WTC11 (cell line): Measurements from ENCODE around the gene ZNF672. TPM values are rescaled to one million over a fixed set of nuclear protein-coding genes. Genes with fewer than 3 reads are reported as not detected.

ENCODE experiments used
- ATAC-seq: fragments of 200-7000 bp; cut with Tn5 transposase; 2 replicates; pipeline ENCODE4 v1.10.0; 2021; ENCODE audit warnings: mild to moderate bottlenecking, moderate library complexity
- CTCF ChIA-PET: fragments of 300-600 bp; sonication (Branson Sonifier 250); formaldehyde crosslinking; loops from one replicate; lab custom pipeline; 2021; ENCODE audit warnings: antibody characterized with exemption; lab: Charles Lee
- POLR2A ChIA-PET: fragments of 350-600 bp; sonication (Branson Sonifier 250); formaldehyde crosslinking; loops from one replicate; lab custom pipeline; 2021; ENCODE audit warnings: antibody characterized with exemption; lab: Charles Lee
- DNase-seq: peaks from one replicate; pipeline ENCODE4 v3.0.0; 2021; ENCODE audit warnings: low spot score
- H3K27ac Mint-ChIP-seq: 2 replicates; pipeline ENCODE4 v1.8.0; 2021; ENCODE audit warnings: mixed read lengths
- H3K27me3 Mint-ChIP-seq: 2 replicates; pipeline ENCODE4 v1.8.0; 2021; ENCODE audit warnings: low read depth, mild to moderate bottlenecking, moderate library complexity, mixed read lengths
- H3K36me3 Mint-ChIP-seq: 2 replicates; pipeline ENCODE4 v1.8.0; 2021; ENCODE audit warnings: mixed read lengths
- H3K4me1 Mint-ChIP-seq: 2 replicates; pipeline ENCODE4 v1.8.0; 2022; ENCODE audit warnings: mixed read lengths
- H3K4me3 Mint-ChIP-seq: 2 replicates; pipeline ENCODE4 v1.8.0; 2021; ENCODE audit warnings: mild to moderate bottlenecking, moderate library complexity, mixed read lengths
- H3K9me3 Mint-ChIP-seq: 2 replicates; pipeline ENCODE4 v1.8.0; 2021; ENCODE audit warnings: mixed read lengths
- ATF1 ChIP-seq: sonication (generic); formaldehyde crosslinking; IDR thresholded peaks from 2 replicates; pipeline ENCODE4 v1.8.1; 2023; ENCODE audit warnings: mild to moderate bottlenecking, moderate library complexity, missing genetic modification reagents
- CBFB ChIP-seq: sonication (generic); formaldehyde crosslinking; IDR thresholded peaks from 2 replicates; pipeline ENCODE4 v1.8.1; 2022; ENCODE audit warnings: mild to moderate bottlenecking, low read depth, missing genetic modification reagents
- CTCF ChIP-seq: fragments of 200-600 bp; IDR thresholded peaks from 2 replicates; pipeline ENCODE4 v1.8.0; 2022; ENCODE audit warnings: antibody characterized with exemption
- EMX1 ChIP-seq: fragments of 250-450 bp; sonication (Bioruptor Pico); IDR thresholded peaks from 2 replicates; pipeline ENCODE4 v1.8.0; 2021; ENCODE audit warnings: mild to moderate bottlenecking
- GABPB1 ChIP-seq: sonication (generic); formaldehyde crosslinking; IDR thresholded peaks from 2 replicates; pipeline ENCODE4 v1.8.1; 2023; ENCODE audit warnings: mild to moderate bottlenecking, missing genetic modification reagents
- HMGXB4 ChIP-seq: sonication (generic); formaldehyde crosslinking; IDR thresholded peaks from 2 replicates; pipeline ENCODE4 v1.8.1; 2023; ENCODE audit warnings: mild to moderate bottlenecking, moderate library complexity, missing genetic modification reagents
- IRF1 ChIP-seq: sonication (generic); formaldehyde crosslinking; IDR thresholded peaks from 2 replicates; pipeline ENCODE4 v1.8.0; 2023; ENCODE audit warnings: missing genetic modification reagents
- JUN ChIP-seq: sonication (generic); formaldehyde crosslinking; IDR thresholded peaks from 2 replicates; pipeline ENCODE4 v1.8.0; 2023; ENCODE audit warnings: mild to moderate bottlenecking, missing genetic modification reagents
- NR2C2 ChIP-seq: sonication (generic); formaldehyde crosslinking; IDR thresholded peaks from 2 replicates; pipeline ENCODE4 v1.8.0; 2022; ENCODE audit warnings: mild to moderate bottlenecking, missing genetic modification reagents
- TCF7 ChIP-seq: sonication (generic); formaldehyde crosslinking; IDR thresholded peaks from 2 replicates; pipeline ENCODE4 v1.8.0; 2022; ENCODE audit warnings: mild to moderate bottlenecking, low read depth, missing genetic modification reagents, moderate library complexity
- ZMAT4 ChIP-seq: fragments of 250-450 bp; sonication (Bioruptor Pico); IDR thresholded peaks from 2 replicates; pipeline ENCODE4 v1.9.0; 2021; ENCODE audit warnings: mild to moderate bottlenecking
- ZNF423 ChIP-seq: fragments of 250-450 bp; sonication (Bioruptor Pico); IDR thresholded peaks from 2 replicates; pipeline ENCODE4 v2.1.2; 2022; ENCODE audit warnings: mild to moderate bottlenecking, moderate library complexity
- total RNA-seq: library from RNA; stranded (reverse); gene quantifications from 3 replicates; pipeline ENCODE4 v1.2.3, GENCODE V29; 2021
- TF ChIP-seq, protein P1 (sequence below): sonication (generic); formaldehyde crosslinking; IDR thresholded peaks from 2 replicates; pipeline ENCODE4 v1.8.1; 2023; ENCODE audit warnings: mild to moderate bottlenecking, missing genetic modification reagents, moderate library complexity
- TF ChIP-seq, protein P2 (sequence below): sonication (generic); formaldehyde crosslinking; IDR thresholded peaks from 2 replicates; pipeline ENCODE4 v1.8.1; 2023; ENCODE audit warnings: mild to moderate bottlenecking, missing genetic modification reagents, borderline replicate concordance
- TF ChIP-seq, protein P3 (sequence below): sonication (generic); formaldehyde crosslinking; IDR thresholded peaks from 2 replicates; pipeline ENCODE4 v1.8.1; 2022; ENCODE audit warnings: mild to moderate bottlenecking, moderate library complexity, missing genetic modification reagents
- TF ChIP-seq, protein P4 (sequence below): sonication (generic); formaldehyde crosslinking; IDR thresholded peaks from 2 replicates; pipeline ENCODE4 v1.8.0; 2023; ENCODE audit warnings: missing genetic modification reagents, mild to moderate bottlenecking, borderline replicate concordance
- TF ChIP-seq, protein P5 (sequence below): sonication (generic); formaldehyde crosslinking; IDR thresholded peaks from 2 replicates; pipeline ENCODE4 v1.8.0; 2022; ENCODE audit warnings: mild to moderate bottlenecking, missing genetic modification reagents

The ZNF672 gene
- total RNA-seq, 1 experiment from 2014 or later: 37.9 TPM

- TF ChIP-seq, protein P1, sequence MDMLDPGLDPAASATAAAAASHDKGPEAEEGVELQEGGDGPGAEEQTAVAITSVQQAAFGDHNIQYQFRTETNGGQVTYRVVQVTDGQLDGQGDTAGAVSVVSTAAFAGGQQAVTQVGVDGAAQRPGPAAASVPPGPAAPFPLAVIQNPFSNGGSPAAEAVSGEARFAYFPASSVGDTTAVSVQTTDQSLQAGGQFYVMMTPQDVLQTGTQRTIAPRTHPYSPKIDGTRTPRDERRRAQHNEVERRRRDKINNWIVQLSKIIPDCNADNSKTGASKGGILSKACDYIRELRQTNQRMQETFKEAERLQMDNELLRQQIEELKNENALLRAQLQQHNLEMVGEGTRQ (CRISPR knock-in tag): no peak
- TF ChIP-seq HMGXB4 (CRISPR knock-in tag) (no peak), CTCF (no peak), ATF1 (no peak)
Observed at GRCh38 chr1:248821641-248822040, 16.4 kb upstream of the ZNF672 start (continued).

- DNase-seq: no peak
- Mint-ChIP-seq H3K36me3 (peaks cover 29% of the 10 kb centered on the region), H3K4me1 (peaks cover 32% of the 10 kb centered on the region), H3K27ac (no peak overlapping the region), H3K9me3 (no peaks in the 10 kb centered on the region), H3K4me3 (no peak overlapping the region), H3K27me3 (no peaks in the 10 kb centered on the region; the same call in 1 of the 2 replicates)
- CTCF ChIA-PET: interaction anchor here (1.2 kb wide), 1 partner anchor 10 kb away, joined by 6 read pairs; no protein-coding TSS in a partner anchor
- POLR2A ChIA-PET: no interaction called here
- no peak for ATAC-seq
- TF ChIP-seq JUN (CRISPR knock-in tag) (no peak), TCF7 (CRISPR knock-in tag) (no peak), ZMAT4 (CRISPR knock-in tag) (no peak), EMX1 (no peak), ZNF423 (CRISPR knock-in tag) (no peak), GABPB1 (CRISPR knock-in tag) (no peak), IRF1 (no peak), NR2C2 (CRISPR knock-in tag) (no peak), CBFB (CRISPR knock-in tag) (no peak)
- TF ChIP-seq, protein P1 (CRISPR knock-in tag): no peak
- TF ChIP-seq, protein P2, sequence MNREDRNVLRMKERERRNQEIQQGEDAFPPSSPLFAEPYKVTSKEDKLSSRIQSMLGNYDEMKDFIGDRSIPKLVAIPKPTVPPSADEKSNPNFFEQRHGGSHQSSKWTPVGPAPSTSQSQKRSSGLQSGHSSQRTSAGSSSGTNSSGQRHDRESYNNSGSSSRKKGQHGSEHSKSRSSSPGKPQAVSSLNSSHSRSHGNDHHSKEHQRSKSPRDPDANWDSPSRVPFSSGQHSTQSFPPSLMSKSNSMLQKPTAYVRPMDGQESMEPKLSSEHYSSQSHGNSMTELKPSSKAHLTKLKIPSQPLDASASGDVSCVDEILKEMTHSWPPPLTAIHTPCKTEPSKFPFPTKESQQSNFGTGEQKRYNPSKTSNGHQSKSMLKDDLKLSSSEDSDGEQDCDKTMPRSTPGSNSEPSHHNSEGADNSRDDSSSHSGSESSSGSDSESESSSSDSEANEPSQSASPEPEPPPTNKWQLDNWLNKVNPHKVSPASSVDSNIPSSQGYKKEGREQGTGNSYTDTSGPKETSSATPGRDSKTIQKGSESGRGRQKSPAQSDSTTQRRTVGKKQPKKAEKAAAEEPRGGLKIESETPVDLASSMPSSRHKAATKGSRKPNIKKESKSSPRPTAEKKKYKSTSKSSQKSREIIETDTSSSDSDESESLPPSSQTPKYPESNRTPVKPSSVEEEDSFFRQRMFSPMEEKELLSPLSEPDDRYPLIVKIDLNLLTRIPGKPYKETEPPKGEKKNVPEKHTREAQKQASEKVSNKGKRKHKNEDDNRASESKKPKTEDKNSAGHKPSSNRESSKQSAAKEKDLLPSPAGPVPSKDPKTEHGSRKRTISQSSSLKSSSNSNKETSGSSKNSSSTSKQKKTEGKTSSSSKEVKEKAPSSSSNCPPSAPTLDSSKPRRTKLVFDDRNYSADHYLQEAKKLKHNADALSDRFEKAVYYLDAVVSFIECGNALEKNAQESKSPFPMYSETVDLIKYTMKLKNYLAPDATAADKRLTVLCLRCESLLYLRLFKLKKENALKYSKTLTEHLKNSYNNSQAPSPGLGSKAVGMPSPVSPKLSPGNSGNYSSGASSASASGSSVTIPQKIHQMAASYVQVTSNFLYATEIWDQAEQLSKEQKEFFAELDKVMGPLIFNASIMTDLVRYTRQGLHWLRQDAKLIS (CRISPR knock-in tag): no peak
- TF ChIP-seq, protein P3, sequence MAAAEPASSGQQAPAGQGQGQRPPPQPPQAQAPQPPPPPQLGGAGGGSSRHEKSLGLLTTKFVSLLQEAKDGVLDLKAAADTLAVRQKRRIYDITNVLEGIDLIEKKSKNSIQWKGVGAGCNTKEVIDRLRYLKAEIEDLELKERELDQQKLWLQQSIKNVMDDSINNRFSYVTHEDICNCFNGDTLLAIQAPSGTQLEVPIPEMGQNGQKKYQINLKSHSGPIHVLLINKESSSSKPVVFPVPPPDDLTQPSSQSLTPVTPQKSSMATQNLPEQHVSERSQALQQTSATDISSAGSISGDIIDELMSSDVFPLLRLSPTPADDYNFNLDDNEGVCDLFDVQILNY (CRISPR knock-in tag): no peak
- TF ChIP-seq, protein P4, sequence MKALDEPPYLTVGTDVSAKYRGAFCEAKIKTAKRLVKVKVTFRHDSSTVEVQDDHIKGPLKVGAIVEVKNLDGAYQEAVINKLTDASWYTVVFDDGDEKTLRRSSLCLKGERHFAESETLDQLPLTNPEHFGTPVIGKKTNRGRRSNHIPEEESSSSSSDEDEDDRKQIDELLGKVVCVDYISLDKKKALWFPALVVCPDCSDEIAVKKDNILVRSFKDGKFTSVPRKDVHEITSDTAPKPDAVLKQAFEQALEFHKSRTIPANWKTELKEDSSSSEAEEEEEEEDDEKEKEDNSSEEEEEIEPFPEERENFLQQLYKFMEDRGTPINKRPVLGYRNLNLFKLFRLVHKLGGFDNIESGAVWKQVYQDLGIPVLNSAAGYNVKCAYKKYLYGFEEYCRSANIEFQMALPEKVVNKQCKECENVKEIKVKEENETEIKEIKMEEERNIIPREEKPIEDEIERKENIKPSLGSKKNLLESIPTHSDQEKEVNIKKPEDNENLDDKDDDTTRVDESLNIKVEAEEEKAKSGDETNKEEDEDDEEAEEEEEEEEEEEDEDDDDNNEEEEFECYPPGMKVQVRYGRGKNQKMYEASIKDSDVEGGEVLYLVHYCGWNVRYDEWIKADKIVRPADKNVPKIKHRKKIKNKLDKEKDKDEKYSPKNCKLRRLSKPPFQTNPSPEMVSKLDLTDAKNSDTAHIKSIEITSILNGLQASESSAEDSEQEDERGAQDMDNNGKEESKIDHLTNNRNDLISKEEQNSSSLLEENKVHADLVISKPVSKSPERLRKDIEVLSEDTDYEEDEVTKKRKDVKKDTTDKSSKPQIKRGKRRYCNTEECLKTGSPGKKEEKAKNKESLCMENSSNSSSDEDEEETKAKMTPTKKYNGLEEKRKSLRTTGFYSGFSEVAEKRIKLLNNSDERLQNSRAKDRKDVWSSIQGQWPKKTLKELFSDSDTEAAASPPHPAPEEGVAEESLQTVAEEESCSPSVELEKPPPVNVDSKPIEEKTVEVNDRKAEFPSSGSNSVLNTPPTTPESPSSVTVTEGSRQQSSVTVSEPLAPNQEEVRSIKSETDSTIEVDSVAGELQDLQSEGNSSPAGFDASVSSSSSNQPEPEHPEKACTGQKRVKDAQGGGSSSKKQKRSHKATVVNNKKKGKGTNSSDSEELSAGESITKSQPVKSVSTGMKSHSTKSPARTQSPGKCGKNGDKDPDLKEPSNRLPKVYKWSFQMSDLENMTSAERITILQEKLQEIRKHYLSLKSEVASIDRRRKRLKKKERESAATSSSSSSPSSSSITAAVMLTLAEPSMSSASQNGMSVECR (CRISPR knock-in tag): no peak
- TF ChIP-seq, protein P5, sequence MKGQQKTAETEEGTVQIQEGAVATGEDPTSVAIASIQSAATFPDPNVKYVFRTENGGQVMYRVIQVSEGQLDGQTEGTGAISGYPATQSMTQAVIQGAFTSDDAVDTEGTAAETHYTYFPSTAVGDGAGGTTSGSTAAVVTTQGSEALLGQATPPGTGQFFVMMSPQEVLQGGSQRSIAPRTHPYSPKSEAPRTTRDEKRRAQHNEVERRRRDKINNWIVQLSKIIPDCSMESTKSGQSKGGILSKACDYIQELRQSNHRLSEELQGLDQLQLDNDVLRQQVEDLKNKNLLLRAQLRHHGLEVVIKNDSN: no peak
Observed at GRCh38 chr1:248822148-248823032, 15.6 kb upstream of the ZNF672 start.
